Kidney (tissue), 22 donors: Measurements from ENCODE around the gene GMNC. TPM values are rescaled to one million over a fixed set of nuclear protein-coding genes. Genes with fewer than 3 reads are reported as not detected.
A peak's percentile ranks its signal among the peaks of the same experiment; 100 is the strongest.

Experiments used
- DNase-seq, 5 donors: peaks; one replicate each; pipeline ENCODE4 v3.0.0-alpha.2; 2013 to 2020
- FAIRE-seq: peaks from 2 replicates; lab custom pipeline; 2012; peaks lifted over from hg19 to GRCh38; lab: Jason Lieb, UNC
- H3K27ac ChIP-seq, 2 donors: one replicate each; pipeline ENCODE4 v1.7.0; 2013; ENCODE audit warnings: low read depth in 2 of 2, low read length in 2 of 2, inconsistent platforms in 1 of 2
- H3K27me3 ChIP-seq: one replicate; pipeline ENCODE4 v1.7.1; 2013; ENCODE audit warnings: low read length, inconsistent platforms; ENCODE audit not compliant: control insufficient read depth, insufficient read depth
- H3K36me3 ChIP-seq, 3 donors: one replicate each; pipeline versions ENCODE4 v1.7.0 to v1.7.1; 2013; ENCODE audit warnings: low read length in 3 of 3, control low read depth in 1 of 3, inconsistent platforms in 1 of 3; ENCODE audit not compliant: insufficient read depth in 3 of 3, control insufficient read depth in 2 of 3
- H3K4me1 ChIP-seq, 3 donors: one replicate each; pipeline versions ENCODE4 v1.7.0 to v1.7.1; 2013; ENCODE audit warnings: low read length in 3 of 3, inconsistent platforms in 1 of 3, low read depth in 1 of 3; ENCODE audit not compliant: control insufficient read depth in 2 of 3, insufficient read depth in 2 of 3
- H3K4me3 ChIP-seq, 3 donors: one replicate each; pipeline versions ENCODE4 v1.7.0 to v1.8.1; 2013; ENCODE audit warnings: low read length in 3 of 3, control low read depth in 1 of 3, inconsistent platforms in 1 of 3
- H3K9ac ChIP-seq, 3 donors: one replicate each; pipeline versions ENCODE4 v1.7.0 to v1.7.1; 2013; ENCODE audit warnings: low read length in 3 of 3, control low read depth in 1 of 3, inconsistent platforms in 1 of 3
- H3K9me3 ChIP-seq, 3 donors: one replicate each; pipeline versions ENCODE4 v1.7.0 to v1.7.1; 2013; ENCODE audit warnings: low read length in 3 of 3, control low read depth in 1 of 3, inconsistent platforms in 1 of 3; ENCODE audit not compliant: control insufficient read depth in 2 of 3, insufficient read depth in 1 of 3
- intact Hi-C: fragments of 100-400 bp; cut with DNase I; formaldehyde crosslinking; loops from one replicate; pipeline ENCODE4 v1.11.1; 2022
- long read RNA-seq, 10 donors: library from polyadenylated mRNA in 1 of 10; unstranded in 1 of 10; transcript quantifications; one replicate each; pipeline ENCODE4 v2.0.0 and lab custom pipeline, GENCODE V29; 2021 to 2026
- polyA plus RNA-seq: library from polyadenylated mRNA; stranded (reverse); fragments of 350-450 nt; fragmentation: Illumina TruSeq; extraction: RNeasy Lipid Tissue Mini Kit (QIAGEN cat#74804); gene quantifications from one replicate; pipeline ENCODE4 v1.2.3, GENCODE V29; 2014; ENCODE audit warnings: low read depth, low replicate concordance; ENCODE audit not compliant: insufficient read depth
- total RNA-seq: library from RNA; stranded (reverse); fragmentation: NEBNext Ultra II Directional; extraction: Animal tissue kit (Norgen Biotek cat#: 25700); gene quantifications from one replicate; pipeline ENCODE4 v1.2.1, GENCODE V29; 2021
- TF ChIP-seq, protein P1 (sequence below): IDR thresholded peaks from 3 replicates; pipeline ENCODE4 v1.5.1; 2012; ENCODE audit warnings: mild to moderate bottlenecking, moderate library complexity, borderline replicate concordance; ENCODE audit not compliant: insufficient read depth; ENCODE audit errors: extremely low read depth
- donor health status: control.
- donor health status: control.
- donor health status: control.
- donor health status: control.
- donor health status: control.
- donor health status: DM: yes; HTN: yes; CAD: no.
- donor health status: Normal renal cell carcinoma (clear cell type).

The GMNC gene, protein sequence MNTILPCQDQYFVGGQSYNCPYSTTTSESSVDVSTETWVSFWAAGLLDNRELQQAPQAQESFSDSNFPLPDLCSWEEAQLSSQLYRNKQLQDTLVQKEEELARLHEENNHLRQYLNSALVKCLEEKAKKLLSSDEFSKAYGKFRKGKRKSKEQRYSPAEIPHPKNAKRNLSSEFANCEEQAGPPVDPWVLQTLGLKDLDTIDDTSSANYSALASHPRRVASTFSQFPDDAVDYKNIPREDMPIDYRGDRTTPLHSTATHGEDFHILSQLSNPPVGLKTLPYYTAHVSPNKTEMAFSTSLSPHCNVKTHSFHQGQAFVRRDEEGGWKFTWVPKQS
- total RNA-seq (1.9 TPM), polyA plus RNA-seq (2.1 TPM)
- long read RNA-seq, donor 1 = 0 reads
- long read RNA-seq, donor 2 = 0 reads
- long read RNA-seq, donor 3 = 0 reads
- long read RNA-seq, donor 4 = 0 reads
- long read RNA-seq, donor 5 = 0 reads
- long read RNA-seq, donor 6, partial matches to known transcripts = 0 of 1 reads
- long read RNA-seq, donor 6, other reads (novel, unspliced or antisense) = 0 of 1 reads
- long read RNA-seq, donor 7 = 0 reads
- long read RNA-seq, donor 8, partial matches to known transcripts = 0 of 2 reads
- long read RNA-seq, donor 8, other reads (novel, unspliced or antisense) = 0 of 2 reads
- long read RNA-seq, donor 9 = 0 reads
- long read RNA-seq, donor 10, partial matches to known transcripts = 0 of 1 reads
- long read RNA-seq, donor 10, other reads (novel, unspliced or antisense) = 0 of 1 reads

- Histone ChIP-seq H3K27me3 (no peaks in the 10 kb centered on the region), H3K9me3 (no peaks in the 10 kb centered on the region), H3K4me1 (no peaks in the 10 kb centered on the region), H3K4me3 (peak within 1 kb of the TSS; percentile 47 to 82 (median 77)), H3K27ac (peak within 1 kb of the TSS; percentile 1 to 15), H3K36me3 (no peaks in the 10 kb centered on the region), H3K9ac (peak within 1 kb of the TSS in 1 of 3 donors; percentile 2)
- TF ChIP-seq, protein P1, sequence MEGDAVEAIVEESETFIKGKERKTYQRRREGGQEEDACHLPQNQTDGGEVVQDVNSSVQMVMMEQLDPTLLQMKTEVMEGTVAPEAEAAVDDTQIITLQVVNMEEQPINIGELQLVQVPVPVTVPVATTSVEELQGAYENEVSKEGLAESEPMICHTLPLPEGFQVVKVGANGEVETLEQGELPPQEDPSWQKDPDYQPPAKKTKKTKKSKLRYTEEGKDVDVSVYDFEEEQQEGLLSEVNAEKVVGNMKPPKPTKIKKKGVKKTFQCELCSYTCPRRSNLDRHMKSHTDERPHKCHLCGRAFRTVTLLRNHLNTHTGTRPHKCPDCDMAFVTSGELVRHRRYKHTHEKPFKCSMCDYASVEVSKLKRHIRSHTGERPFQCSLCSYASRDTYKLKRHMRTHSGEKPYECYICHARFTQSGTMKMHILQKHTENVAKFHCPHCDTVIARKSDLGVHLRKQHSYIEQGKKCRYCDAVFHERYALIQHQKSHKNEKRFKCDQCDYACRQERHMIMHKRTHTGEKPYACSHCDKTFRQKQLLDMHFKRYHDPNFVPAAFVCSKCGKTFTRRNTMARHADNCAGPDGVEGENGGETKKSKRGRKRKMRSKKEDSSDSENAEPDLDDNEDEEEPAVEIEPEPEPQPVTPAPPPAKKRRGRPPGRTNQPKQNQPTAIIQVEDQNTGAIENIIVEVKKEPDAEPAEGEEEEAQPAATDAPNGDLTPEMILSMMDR = no peak
- FAIRE-seq (no peak), DNase-seq (peak; percentile 73 to 88 (median 78))
- intact Hi-C loops = no loop called here
Measured at GRCh38 chr3:190862209-190863118, at the start of gene GMNC. TSS of gene GMNC (minus strand) at chr3:190862694. CDS start at chr3:190862615, 79 bp downstream.

DNA sequence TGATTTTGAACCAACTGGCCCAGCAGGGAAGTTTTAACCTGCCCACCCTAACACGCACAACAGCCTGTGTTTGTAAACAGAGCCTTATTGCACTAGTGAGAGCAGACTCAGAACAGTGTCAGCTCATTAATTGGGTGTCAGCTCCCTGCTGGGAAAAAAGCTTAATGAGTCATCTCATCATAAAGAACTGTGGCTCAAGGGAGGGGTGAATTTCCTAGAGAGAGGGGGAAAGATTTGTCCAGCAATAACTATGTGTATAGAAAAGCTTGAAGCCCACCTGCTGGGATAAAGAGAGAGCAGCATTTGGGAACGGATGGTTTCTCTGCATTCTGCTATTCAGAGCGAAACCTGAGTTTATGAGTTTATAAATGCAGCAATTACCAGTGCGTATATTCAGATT, 48.9 kb upstream of the GMNC start:
- no peak for DNase-seq
- intact Hi-C loops = no loop called here
- H3K27ac ChIP-seq = no peak overlapping the region
- FAIRE-seq = no peak
- H3K27me3 ChIP-seq = no peaks in the 10 kb centered on the region
- H3K9me3 ChIP-seq = no peaks in the 10 kb centered on the region
- TF ChIP-seq, protein P1 = no peak
- H3K4me3 ChIP-seq = no peak overlapping the region
- no peaks in the 10 kb centered on the region for H3K4me1 ChIP-seq
- no peak overlapping the region for H3K9ac ChIP-seq
- H3K36me3 ChIP-seq = no peaks in the 10 kb centered on the region

- H3K9me3 ChIP-seq = no peaks in the 10 kb centered on the region
- H3K9ac ChIP-seq = no peak overlapping the region
- no peak overlapping the region for H3K27ac ChIP-seq
- no peaks in the 10 kb centered on the region for H3K4me1 ChIP-seq
- H3K36me3 ChIP-seq = no peaks in the 10 kb centered on the region
- intact Hi-C loops = no loop called here
- DNase-seq = no peak
- TF ChIP-seq, protein P1 = no peak
- FAIRE-seq = no peak
- no peaks in the 10 kb centered on the region for H3K27me3 ChIP-seq
- no peak overlapping the region for H3K4me3 ChIP-seq
Measured at GRCh38 chr3:190909908-190910307, 47.4 kb upstream of the GMNC start.
